K562 (cell line): Measurements from ENCODE around the gene FADD. TPM values are rescaled to one million over a fixed set of nuclear protein-coding genes. Genes with fewer than 3 reads are reported as not detected.
A peak's percentile ranks its signal among the peaks of the same experiment; 100 is the strongest.

Source experiments
- ARID2 ChIP-seq: fragments of 450-650 bp; IDR thresholded peaks from 2 replicates; pipeline ENCODE4 v1.6.1; 2017; ENCODE audit warnings: antibody characterized with exemption, mild to moderate bottlenecking
- BCOR ChIP-seq: fragments of 450-650 bp; IDR thresholded peaks from 2 replicates; pipeline ENCODE4 v1.6.1; 2016
- CC2D1A ChIP-seq: fragments of 450-650 bp; IDR thresholded peaks from 2 replicates; pipeline ENCODE4 v1.6.1; 2017; ENCODE audit warnings: mild to moderate bottlenecking
- CHD4 ChIP-seq: fragments of 200-600 bp; sonication (generic); IDR thresholded peaks from 3 replicates; pipeline ENCODE4 v1.6.1; 2012; ENCODE audit warnings: low read depth, mild to moderate bottlenecking, mixed read lengths, low read length, inconsistent platforms; ENCODE audit not compliant: insufficient read depth, insufficient replicate concordance, poor library complexity, severe bottlenecking
- CREM ChIP-seq: IDR thresholded peaks from 2 replicates; pipeline ENCODE4 v1.6.1; 2014; ENCODE audit warnings: antibody characterized with exemption, low read depth
- CTCF ChIP-seq, 3 experiments: IDR thresholded peaks in 2 of 3; conservative IDR thresholded peaks in 1 of 3; 2 replicates each; pipeline ENCODE4 v1.5.1; 2011 to 2012; ENCODE audit warnings: low read length in 3 of 3, mild to moderate bottlenecking in 3 of 3, control low read depth in 2 of 3, improper control_type of control experiment in 1 of 3, inconsistent platforms in 1 of 3, low read depth in 1 of 3, mixed read lengths in 1 of 3, moderate library complexity in 1 of 3; ENCODE audit not compliant: insufficient read depth in 2 of 3
- DEAF1 ChIP-seq: fragments of 450-650 bp; formaldehyde crosslinking; IDR thresholded peaks from 2 replicates; pipeline ENCODE4 v1.4.0; 2020; ENCODE audit warnings: mild to moderate bottlenecking, moderate library complexity
- ETS1 ChIP-seq: conservative IDR thresholded peaks from 2 replicates; pipeline ENCODE4 v1.6.1; 2011; ENCODE audit warnings: low read depth, mild to moderate bottlenecking, low read length; ENCODE audit not compliant: control insufficient read depth
- FOSL1 ChIP-seq: fragments of 200-800 bp; sonication (Bioruptor generic); conservative IDR thresholded peaks from 2 replicates; pipeline ENCODE4 v1.6.1; 2016; ENCODE audit warnings: missing genetic modification characterization, missing compliant biosample characterization
- ILK ChIP-seq: fragments of 450-650 bp; IDR thresholded peaks from 2 replicates; pipeline ENCODE4 v1.6.1; 2016; ENCODE audit warnings: missing genetic modification characterization, low read depth, mild to moderate bottlenecking, missing compliant biosample characterization, moderate library complexity, borderline replicate concordance
- MYNN ChIP-seq, 2 experiments: sonication (generic); formaldehyde crosslinking in 1 of 2; IDR thresholded peaks; 2 replicates each; pipeline versions ENCODE4 v1.5.0 to v1.6.1; 2016 to 2020; ENCODE audit warnings: antibody characterized with exemption in 1 of 2, missing genetic modification reagents in 1 of 2
- PREB ChIP-seq: sonication (generic); formaldehyde crosslinking; IDR thresholded peaks from 2 replicates; pipeline ENCODE4 v1.8.1; 2023; ENCODE audit warnings: mild to moderate bottlenecking, missing genetic modification reagents
- RFX1 ChIP-seq: fragments of 450-650 bp; IDR thresholded peaks from 2 replicates; pipeline ENCODE4 v1.6.1; 2016; ENCODE audit warnings: mild to moderate bottlenecking, moderate library complexity
- SNIP1 ChIP-seq: fragments of 450-650 bp; IDR thresholded peaks from 2 replicates; pipeline ENCODE4 v1.7.1; 2017; ENCODE audit warnings: low read depth, mild to moderate bottlenecking
- ZNF165 ChIP-seq: fragments of 250-450 bp; sonication (Bioruptor Pico); IDR thresholded peaks from 2 replicates; pipeline ENCODE4 v1.4.0; 2020; ENCODE audit warnings: borderline replicate concordance
- ZNF699 ChIP-seq: fragments of 250-450 bp; sonication (Bioruptor Pico); IDR thresholded peaks from 2 replicates; pipeline ENCODE4 v1.8.0; 2021; ENCODE audit warnings: mild to moderate bottlenecking, moderate library complexity; ENCODE audit not compliant: insufficient replicate concordance
- polyA plus RNA-seq, 8 experiments: library from polyadenylated mRNA; depleted of rRNA in 4 of 8; stranded (reverse) in 5 of 8; unstranded in 3 of 8; fragments of >200 nt; fragmentation: Nextera tagmentation in 2 of 8; fragmentation: Illumina TruSeq in 1 of 8; extraction: Ambion mirVana in 2 of 8; extraction: Trizol in 1 of 8; gene quantifications; 2 replicates each; pipeline versions ENCODE4 v1.2.1 to v1.2.3, GENCODE V29; 2011 to 2014; ENCODE audit warnings: inconsistent platforms in 1 of 8, missing spikeins in 1 of 8
- total RNA-seq, 7 experiments: library from RNA; depleted of rRNA in 6 of 7; stranded (reverse); fragments of >200 nt in 6 of 7; fragmentation: Illumina TruSeq in 2 of 7; extraction: Trizol in 2 of 7; gene quantifications; 2 replicates each; pipeline versions ENCODE4 v1.2.1 to v1.2.3, GENCODE V29; 2011 to 2021; ENCODE audit warnings: low replicate concordance in 1 of 7
- TF ChIP-seq, protein P1 (sequence below): IDR thresholded peaks from 2 replicates; pipeline ENCODE4 v1.6.1; 2016; ENCODE audit warnings: missing genetic modification characterization, missing compliant biosample characterization

The FADD gene
- total and polyA plus RNA-seq, 9 of the 15 experiments (the other 6 are each of a cell fraction or from before 2014, with no cell fraction given) = 0.29 to 26.9 (median 20.4) TPM

- no peak for TF ChIP-seq ETS1
- TF ChIP-seq PREB (CRISPR knock-in tag) = no peak
- TF ChIP-seq MYNN (IDR thresholded peaks at IDR 0.05) = no peak
- TF ChIP-seq MYNN (CRISPR knock-in tag; IDR thresholded peaks at IDR 0.05) = no peak
- TF ChIP-seq CC2D1A = peak; percentile 45; the same call in 1 of the 2 replicates
- no peak for TF ChIP-seq ZNF165
- no peak for TF ChIP-seq SNIP1
- TF ChIP-seq FOSL1 (tag) = no peak
- TF ChIP-seq ZNF699 (CRISPR knock-in tag) = no peak
- TF ChIP-seq CHD4 = no peak
- TF ChIP-seq RFX1 = no peak
- TF ChIP-seq CREM = 0 out of 2 replicates have a peak, but pooled peaks have one; percentile 16
- TF ChIP-seq ARID2 = peak; percentile 85; the same call in 1 of the 2 replicates
- TF ChIP-seq, protein P1, sequence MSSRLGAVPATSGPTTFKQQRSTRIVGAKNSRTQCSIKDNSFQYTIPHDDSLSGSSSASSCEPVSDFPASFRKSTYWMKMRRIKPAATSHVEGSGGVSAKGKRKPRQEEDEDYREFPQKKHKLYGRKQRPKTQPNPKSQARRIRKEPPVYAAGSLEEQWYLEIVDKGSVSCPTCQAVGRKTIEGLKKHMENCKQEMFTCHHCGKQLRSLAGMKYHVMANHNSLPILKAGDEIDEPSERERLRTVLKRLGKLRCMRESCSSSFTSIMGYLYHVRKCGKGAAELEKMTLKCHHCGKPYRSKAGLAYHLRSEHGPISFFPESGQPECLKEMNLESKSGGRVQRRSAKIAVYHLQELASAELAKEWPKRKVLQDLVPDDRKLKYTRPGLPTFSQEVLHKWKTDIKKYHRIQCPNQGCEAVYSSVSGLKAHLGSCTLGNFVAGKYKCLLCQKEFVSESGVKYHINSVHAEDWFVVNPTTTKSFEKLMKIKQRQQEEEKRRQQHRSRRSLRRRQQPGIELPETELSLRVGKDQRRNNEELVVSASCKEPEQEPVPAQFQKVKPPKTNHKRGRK (tag) = no peak
- TF ChIP-seq DEAF1 = peak; percentile 84
- peak; percentile 89 to 96 (median 93) for TF ChIP-seq CTCF (IDR thresholded peaks at IDR 0.05 in 2 of 3, conservative IDR thresholded peaks at IDR 0.05 in 1 of 3; ENCODE audit: insufficient read depth in 2 of 3, low read depth in 1 of 3, low read length in 3 of 3)
- no peak for TF ChIP-seq BCOR
- no peak for TF ChIP-seq ILK (tag)
Measured at GRCh38 chr11:70191495-70192140, 11.5 kb upstream of the FADD start (continued).
